ENCODE results near the gene ATP5F1A. TPM values are rescaled to one million over a fixed set of nuclear protein-coding genes. Genes with fewer than 3 reads are reported as not detected.

ATP5F1A gene
- total RNA-seq, 2 experiments from 2014 or later: 205 to 206 TPM

- Histone ChIP-seq H3K27me3 (ENCODE audit: control insufficient read depth in 1 of 2, insufficient read depth in 2 of 2, low read length in 2 of 2) (no peaks in the 10 kb centered on the region), H3K9me3 (ENCODE audit: control insufficient read depth in 1 of 2, insufficient read depth in 1 of 2, low read length in 2 of 2) (no peaks in the 10 kb centered on the region), H3K27ac (ENCODE audit: low read depth in 1 of 2, low read length in 2 of 2) (no peak overlapping the region), H3K4me3 (ENCODE audit: low read length) (no peak overlapping the region), H3K4me1 (ENCODE audit: insufficient read depth, low read length) (no peaks in the 10 kb centered on the region), H3K36me3 (ENCODE audit: insufficient read depth, low read length) (peaks cover 21% of the 10 kb centered on the region)
- DNase-seq (no peak), ATAC-seq (ENCODE audit: poor library complexity) (no peak)
- TF ChIP-seq CTCF (IDR thresholded peaks at IDR 0.05): no peak
- Mint-ChIP-seq H3K36me3 (ENCODE audit: low read depth) (peaks cover 67% of the 10 kb centered on the region), H3K27me3 (no peaks in the 10 kb centered on the region), H3K4me1 (ENCODE audit: low read depth) (peaks cover 10% of the 10 kb centered on the region), H3K4me3 (no peak overlapping the region), H3K27ac (no peak overlapping the region), H3K9me3 (no peaks in the 10 kb centered on the region)
- CTCF ChIA-PET: no interaction called here
- POLR2A ChIA-PET: no interaction called here
- intact Hi-C loops (cut with DNase I, micrococcal nuclease): no loop called here
Observed at GRCh38 chr18:46113751-46114150, 15.7 kb upstream of the ATP5F1A start.

DNA sequence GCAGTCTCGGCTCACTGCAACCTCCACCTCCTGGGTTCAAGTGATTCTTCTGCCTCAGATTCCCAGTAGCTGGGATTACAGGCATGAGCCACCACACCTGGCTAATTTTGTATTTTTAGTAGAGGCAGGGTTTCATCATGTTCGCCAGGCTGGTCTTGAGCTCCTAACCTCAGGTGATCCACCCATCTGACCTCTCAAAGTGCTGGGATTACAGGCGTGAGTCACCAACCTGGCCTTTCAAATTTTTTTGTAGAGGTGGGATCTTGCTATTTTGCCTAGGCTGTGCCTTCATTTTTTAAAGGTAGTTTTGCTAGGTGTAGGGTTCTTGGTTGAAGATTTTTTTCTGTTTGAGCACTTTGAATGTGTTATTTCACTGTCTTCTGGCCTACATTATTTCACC is 12.3 kb upstream of the ATP5F1A start:
- no peak overlapping the region for H3K27ac Mint-ChIP-seq
- POLR2A ChIA-PET: no interaction called here

GRCh38 chr18:46109386-46109785 is 11.3 kb upstream of the ATP5F1A start:
- no peaks in the 10 kb centered on the region for H3K27me3 Mint-ChIP-seq
- peaks cover 46% of the 10 kb centered on the region for H3K4me1 Mint-ChIP-seq (ENCODE audit: low read depth)
- TF ChIP-seq CTCF (IDR thresholded peaks at IDR 0.05): no peak
- DNase-seq (no peak), ATAC-seq (ENCODE audit: poor library complexity) (no peak)
- H3K4me3 Mint-ChIP-seq: no peak overlapping the region
- H3K36me3 ChIP-seq (ENCODE audit: insufficient read depth, low read length): peaks cover 19% of the 10 kb centered on the region
- H3K27ac ChIP-seq (ENCODE audit: low read depth in 1 of 2, low read length in 2 of 2): no peak overlapping the region
- no peaks in the 10 kb centered on the region for H3K9me3 ChIP-seq (ENCODE audit: control insufficient read depth in 1 of 2, insufficient read depth in 1 of 2, low read length in 2 of 2)
- no peaks in the 10 kb centered on the region for H3K27me3 ChIP-seq (ENCODE audit: control insufficient read depth in 1 of 2, insufficient read depth in 2 of 2, low read length in 2 of 2)
- peaks cover 13% of the 10 kb centered on the region for H3K4me1 ChIP-seq (ENCODE audit: insufficient read depth, low read length)
- peaks cover 62% of the 10 kb centered on the region for H3K36me3 Mint-ChIP-seq (ENCODE audit: low read depth)
- no peak overlapping the region for H3K27ac Mint-ChIP-seq
- H3K9me3 Mint-ChIP-seq: no peaks in the 10 kb centered on the region
- CTCF ChIA-PET: interaction anchor here (1.3 kb wide), 1 partner anchor 64 kb away, joined by 5 read pairs; a partner anchor contains a TSS
- no peak overlapping the region for H3K4me3 ChIP-seq (ENCODE audit: low read length)
- intact Hi-C loops (cut with DNase I, micrococcal nuclease): no loop called here
- POLR2A ChIA-PET: no interaction called here

More for the DNA sequence above, 12.3 kb upstream of the ATP5F1A start:
- H3K4me3 Mint-ChIP-seq: no peak overlapping the region
- peaks cover 65% of the 10 kb centered on the region for H3K36me3 Mint-ChIP-seq (ENCODE audit: low read depth)
- ATAC-seq (ENCODE audit: poor library complexity) (no peak), DNase-seq (no peak)
- Histone ChIP-seq H3K4me3 (ENCODE audit: low read length) (no peak overlapping the region), H3K36me3 (ENCODE audit: insufficient read depth, low read length) (peaks cover 21% of the 10 kb centered on the region), H3K27ac (ENCODE audit: low read depth in 1 of 2, low read length in 2 of 2) (no peak overlapping the region), H3K9me3 (ENCODE audit: control insufficient read depth in 1 of 2, insufficient read depth in 1 of 2, low read length in 2 of 2) (no peaks in the 10 kb centered on the region), H3K4me1 (ENCODE audit: insufficient read depth, low read length) (peaks cover 9% of the 10 kb centered on the region), H3K27me3 (ENCODE audit: control insufficient read depth in 1 of 2, insufficient read depth in 2 of 2, low read length in 2 of 2) (no peaks in the 10 kb centered on the region)
- no peaks in the 10 kb centered on the region for H3K9me3 Mint-ChIP-seq
- H3K4me1 Mint-ChIP-seq (ENCODE audit: low read depth): peaks cover 36% of the 10 kb centered on the region
- intact Hi-C loops (cut with DNase I, micrococcal nuclease): no loop called here
- no peaks in the 10 kb centered on the region for H3K27me3 Mint-ChIP-seq
- CTCF ChIA-PET: interaction anchor here (1.3 kb wide), 1 partner anchor 63 kb away, joined by 5 read pairs; a partner anchor contains a TSS
- TF ChIP-seq CTCF (IDR thresholded peaks at IDR 0.05): no peak
